ENCODE results near the gene WWC2.
A peak's percentile ranks its signal among the peaks of the same experiment; 100 is the strongest.

WWC2 gene

GRCh38 chr4:183213996-183214395, 114.9 kb downstream of the WWC2 start:
- no peak for DNase-seq

GRCh38 chr4:183214912-183215488, 115.9 kb downstream of the WWC2 start:
- no peak for DNase-seq

GRCh38 chr4:183220236-183220635, 121.2 kb downstream of the WWC2 start:
- DNase-seq: no peak

GRCh38 chr4:183223053-183223452, 124.0 kb downstream of the WWC2 start:
- DNase-seq: no peak

- no peak for DNase-seq
Measured at GRCh38 chr4:183229397-183229796, 130.3 kb downstream of the WWC2 start.

- DNase-seq: peak; percentile 4
Measured at GRCh38 chr4:183240581-183241321, 141.7 kb downstream of the WWC2 start.

- no peak for DNase-seq
Measured at GRCh38 chr4:183241322-183241640, 142.2 kb downstream of the WWC2 start.

GRCh38 chr4:183241721-183242151, 142.7 kb downstream of the WWC2 start:
- DNase-seq: no peak

- no peak for DNase-seq
Measured at GRCh38 chr4:183242291-183242690, 143.2 kb downstream of the WWC2 start.

- no peak for DNase-seq
Measured at GRCh38 chr4:183244019-183244418, 145.0 kb downstream of the WWC2 start.

- no peak for DNase-seq
Measured at GRCh38 chr4:183244506-183244905, 145.4 kb downstream of the WWC2 start.

GRCh38 chr4:183248201-183248600, 149.1 kb downstream of the WWC2 start:
- DNase-seq: no peak

GRCh38 chr4:183249854-183250253, 150.8 kb downstream of the WWC2 start:
- DNase-seq: peak; percentile 51

GRCh38 chr4:183250831-183251230, 151.8 kb downstream of the WWC2 start:
- no peak for DNase-seq

GRCh38 chr4:183252959-183253358, 153.9 kb downstream of the WWC2 start:
- DNase-seq: no peak

GRCh38 chr4:183253451-183253850, 154.4 kb downstream of the WWC2 start:
- DNase-seq: no peak

- no peak for DNase-seq
Measured at GRCh38 chr4:183254162-183254561, 155.1 kb downstream of the WWC2 start.

- DNase-seq: no peak
Measured at GRCh38 chr4:183255487-183255886, 156.4 kb downstream of the WWC2 start.

GRCh38 chr4:183256343-183256742, 157.3 kb downstream of the WWC2 start:
- DNase-seq: no peak

- peak; percentile 37 for DNase-seq
Measured at GRCh38 chr4:183256756-183257385, 157.8 kb downstream of the WWC2 start.

- peak; percentile 18 for DNase-seq
Measured at GRCh38 chr4:183257808-183258207, 158.8 kb downstream of the WWC2 start.

GRCh38 chr4:183260491-183261151, 161.6 kb downstream of the WWC2 start:
- peak; percentile 49 for DNase-seq

GRCh38 chr4:183261953-183262775, 163.1 kb downstream of the WWC2 start:
- peak; percentile 49 for DNase-seq
